K562 (cell line): ENCODE data around the gene ITGB2. TPM values are rescaled to one million over a fixed set of nuclear protein-coding genes. Genes with fewer than 3 reads are reported as not detected.

Experiments used
- ARID2 ChIP-seq: fragments of 450-650 bp; IDR thresholded peaks from 2 replicates; pipeline ENCODE4 v1.6.1; 2017; ENCODE audit warnings: antibody characterized with exemption, mild to moderate bottlenecking
- ATF3 ChIP-seq, 2 experiments: fragments of 450-650 bp in 1 of 2; sonication (generic) in 1 of 2; formaldehyde crosslinking in 1 of 2; IDR thresholded peaks in 1 of 2; conservative IDR thresholded peaks in 1 of 2; 2 replicates each; pipeline versions ENCODE4 v1.6.1 to v1.8.1; 2016 to 2023; ENCODE audit warnings: mild to moderate bottlenecking in 2 of 2, moderate library complexity in 2 of 2, inconsistent platforms in 1 of 2, missing genetic modification reagents in 1 of 2
- BRD9 ChIP-seq: fragments of 450-650 bp; IDR thresholded peaks from 2 replicates; pipeline ENCODE4 v1.6.1; 2018; ENCODE audit warnings: low read depth; ENCODE audit not compliant: partially characterized antibody
- LARP7 ChIP-seq: fragments of 450-650 bp; IDR thresholded peaks from 2 replicates; pipeline ENCODE4 v1.6.1; 2016
- NCOA4 ChIP-seq: fragments of 450-650 bp; IDR thresholded peaks from 2 replicates; pipeline ENCODE4 v1.6.1; 2018; ENCODE audit warnings: mild to moderate bottlenecking; ENCODE audit not compliant: partially characterized antibody
- NEUROD1 ChIP-seq: fragments of 150-350 bp; IDR thresholded peaks from 2 replicates; pipeline ENCODE4 v1.6.1; 2014; ENCODE audit warnings: borderline replicate concordance, low read length, low read depth; ENCODE audit not compliant: partially characterized antibody
- PATZ1 ChIP-seq: fragments of 250-450 bp; sonication (Bioruptor Pico); IDR thresholded peaks from 2 replicates; pipeline ENCODE4 v1.5.0; 2020; ENCODE audit warnings: mild to moderate bottlenecking, borderline replicate concordance
- ZNF449 ChIP-seq: fragments of 250-450 bp; sonication (Bioruptor Pico); IDR thresholded peaks from 2 replicates; pipeline ENCODE4 v1.8.0; 2022; ENCODE audit warnings: moderate library complexity, mild to moderate bottlenecking, inconsistent platforms
- ZNF764 ChIP-seq: fragments of 250-450 bp; sonication (Bioruptor Pico); IDR thresholded peaks from 2 replicates; pipeline ENCODE4 v1.4.0; 2020; ENCODE audit warnings: low read depth, mild to moderate bottlenecking, moderate library complexity
- polyA plus RNA-seq, 8 experiments: library from polyadenylated mRNA; depleted of rRNA in 4 of 8; stranded (reverse) in 5 of 8; unstranded in 3 of 8; fragments of >200 nt; fragmentation: Nextera tagmentation in 2 of 8; fragmentation: Illumina TruSeq in 1 of 8; extraction: Ambion mirVana in 2 of 8; extraction: Trizol in 1 of 8; gene quantifications; 2 replicates each; pipeline versions ENCODE4 v1.2.1 to v1.2.3, GENCODE V29; 2011 to 2014; ENCODE audit warnings: inconsistent platforms in 1 of 8, missing spikeins in 1 of 8
- total RNA-seq, 7 experiments: library from RNA; depleted of rRNA in 6 of 7; stranded (reverse); fragments of >200 nt in 6 of 7; fragmentation: Illumina TruSeq in 2 of 7; extraction: Trizol in 2 of 7; gene quantifications; 2 replicates each; pipeline versions ENCODE4 v1.2.1 to v1.2.3, GENCODE V29; 2011 to 2021; ENCODE audit warnings: low replicate concordance in 1 of 7
- TF ChIP-seq, protein P1 (sequence below): fragments of 450-650 bp; IDR thresholded peaks from 2 replicates; pipeline ENCODE4 v1.6.1; 2016; ENCODE audit warnings: low read depth

Gene ITGB2
- total and polyA plus RNA-seq, 9 of the 15 experiments (the other 6 are each of a cell fraction or from before 2014, with no cell fraction given) = 0.07 to 1.3 (median 0.51) TPM; not detected in 2

- TF ChIP-seq, protein P1, sequence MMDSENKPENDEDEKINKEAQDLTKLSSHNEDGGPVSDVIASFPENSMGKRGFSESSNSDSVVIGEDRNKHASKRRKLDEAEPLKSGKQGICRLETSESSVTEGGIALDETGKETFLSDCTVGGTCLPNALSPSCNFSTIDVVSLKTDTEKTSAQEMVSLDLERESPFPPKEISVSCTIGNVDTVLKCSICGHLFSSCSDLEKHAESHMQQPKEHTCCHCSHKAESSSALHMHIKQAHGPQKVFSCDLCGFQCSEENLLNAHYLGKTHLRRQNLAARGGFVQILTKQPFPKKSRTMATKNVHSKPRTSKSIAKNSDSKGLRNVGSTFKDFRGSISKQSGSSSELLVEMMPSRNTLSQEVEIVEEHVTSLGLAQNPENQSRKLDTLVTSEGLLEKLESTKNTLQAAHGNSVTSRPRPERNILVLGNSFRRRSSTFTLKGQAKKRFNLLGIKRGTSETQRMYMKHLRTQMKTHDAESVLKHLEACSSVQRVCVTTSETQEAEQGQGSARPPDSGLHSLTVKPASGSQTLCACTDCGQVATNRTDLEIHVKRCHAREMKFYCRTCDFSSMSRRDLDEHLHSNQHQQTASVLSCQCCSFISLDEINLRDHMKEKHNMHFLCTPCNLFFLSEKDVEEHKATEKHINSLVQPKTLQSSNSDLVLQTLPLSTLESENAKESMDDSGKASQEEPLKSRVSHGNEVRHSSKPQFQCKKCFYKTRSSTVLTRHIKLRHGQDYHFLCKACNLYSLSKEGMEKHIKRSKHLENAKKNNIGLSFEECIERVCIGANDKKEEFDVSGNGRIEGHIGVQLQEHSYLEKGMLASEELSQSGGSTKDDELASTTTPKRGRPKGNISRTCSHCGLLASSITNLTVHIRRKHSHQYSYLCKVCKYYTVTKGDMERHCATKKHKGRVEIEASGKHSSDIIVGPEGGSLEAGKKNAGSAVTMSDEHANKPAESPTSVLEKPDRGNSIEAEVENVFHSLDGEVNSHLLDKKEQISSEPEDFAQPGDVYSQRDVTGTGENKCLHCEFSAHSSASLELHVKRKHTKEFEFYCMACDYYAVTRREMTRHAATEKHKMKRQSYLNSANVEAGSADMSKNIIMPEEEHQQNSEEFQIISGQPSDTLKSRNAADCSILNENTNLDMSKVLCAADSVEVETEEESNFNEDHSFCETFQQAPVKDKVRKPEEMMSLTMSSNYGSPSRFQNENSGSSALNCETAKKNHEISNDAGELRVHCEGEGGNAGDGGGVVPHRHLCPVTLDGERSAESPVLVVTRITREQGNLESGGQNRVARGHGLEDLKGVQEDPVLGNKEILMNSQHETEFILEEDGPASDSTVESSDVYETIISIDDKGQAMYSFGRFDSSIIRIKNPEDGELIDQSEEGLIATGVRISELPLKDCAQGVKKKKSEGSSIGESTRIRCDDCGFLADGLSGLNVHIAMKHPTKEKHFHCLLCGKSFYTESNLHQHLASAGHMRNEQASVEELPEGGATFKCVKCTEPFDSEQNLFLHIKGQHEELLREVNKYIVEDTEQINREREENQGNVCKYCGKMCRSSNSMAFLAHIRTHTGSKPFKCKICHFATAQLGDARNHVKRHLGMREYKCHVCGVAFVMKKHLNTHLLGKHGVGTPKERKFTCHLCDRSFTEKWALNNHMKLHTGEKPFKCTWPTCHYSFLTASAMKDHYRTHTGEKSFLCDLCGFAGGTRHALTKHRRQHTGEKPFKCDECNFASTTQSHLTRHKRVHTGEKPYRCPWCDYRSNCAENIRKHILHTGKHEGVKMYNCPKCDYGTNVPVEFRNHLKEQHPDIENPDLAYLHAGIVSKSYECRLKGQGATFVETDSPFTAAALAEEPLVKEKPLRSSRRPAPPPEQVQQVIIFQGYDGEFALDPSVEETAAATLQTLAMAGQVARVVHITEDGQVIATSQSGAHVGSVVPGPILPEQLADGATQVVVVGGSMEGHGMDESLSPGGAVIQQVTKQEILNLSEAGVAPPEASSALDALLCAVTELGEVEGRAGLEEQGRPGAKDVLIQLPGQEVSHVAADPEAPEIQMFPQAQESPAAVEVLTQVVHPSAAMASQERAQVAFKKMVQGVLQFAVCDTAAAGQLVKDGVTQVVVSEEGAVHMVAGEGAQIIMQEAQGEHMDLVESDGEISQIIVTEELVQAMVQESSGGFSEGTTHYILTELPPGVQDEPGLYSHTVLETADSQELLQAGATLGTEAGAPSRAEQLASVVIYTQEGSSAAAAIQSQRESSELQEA = no peak
- TF ChIP-seq ZNF449 (CRISPR knock-in tag) = no peak
- TF ChIP-seq BRD9 = no peak
- TF ChIP-seq ZNF764 (CRISPR knock-in tag) = no peak
- 0 out of 2 replicates have a peak, but pooled peaks have one; percentile 53 for TF ChIP-seq LARP7
- TF ChIP-seq NCOA4 = no peak
- no peak for TF ChIP-seq NEUROD1
- no peak for TF ChIP-seq ATF3 (IDR thresholded peaks at IDR 0.05)
- no peak for TF ChIP-seq ATF3 (CRISPR knock-in tag; conservative IDR thresholded peaks at IDR 0.05)
- TF ChIP-seq ARID2 = no peak
- no peak for TF ChIP-seq PATZ1 (CRISPR knock-in tag)
Measured at GRCh38 chr21:44940116-44940631, 19.5 kb upstream of the ITGB2 start (continued).
